Activated CD8-positive, alpha-beta memory T cell treated with anti-CD3 and anti-CD28 coated beads, Interleukin-2, amount 50 U/mL, for 1 hour (primary cell): ENCODE measurements around the gene EXOC1L.

Experiments
- DNase-seq: peaks from one replicate; pipeline ENCODE4 v3.0.0-alpha.2; 2020; ENCODE audit errors: extremely low read depth

The EXOC1L gene

GRCh38 chr4:55884093-55884850, 64.7 kb downstream of the EXOC1L start:
- no peak for DNase-seq

GRCh38 chr4:55884851-55885219, 65.2 kb downstream of the EXOC1L start:
- DNase-seq, result no peak
